ENCODE results near the gene FRMD4B. TPM values are rescaled to one million over a fixed set of nuclear protein-coding genes. Genes with fewer than 3 reads are reported as not detected.

The FRMD4B gene
- total RNA-seq, 6 donors from 2014 or later = 48.0 to 136 (median 62.8) TPM

DNA sequence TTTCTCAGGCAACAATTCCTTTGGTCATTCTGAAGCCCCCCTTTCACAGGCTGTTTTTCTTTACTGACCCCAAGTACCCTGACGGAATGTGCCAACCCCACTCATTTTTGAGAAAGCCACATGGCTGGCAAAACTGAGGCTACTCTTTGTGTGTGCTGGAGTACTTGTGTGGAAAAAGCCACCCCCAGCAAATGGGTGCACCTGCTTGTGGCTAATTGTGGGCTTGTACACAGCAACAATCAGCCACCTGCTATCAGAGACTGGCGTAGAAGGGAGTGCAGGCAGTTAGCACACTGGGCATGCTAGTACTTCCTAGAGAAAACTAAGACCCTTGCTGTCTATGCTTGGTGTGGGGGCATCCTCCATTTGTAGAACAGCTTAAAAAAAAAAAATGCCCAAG, 153.4 kb downstream of the FRMD4B start:
- DNase-seq (no peak), ATAC-seq (ENCODE audit: low FRiP score in 2 of 2) (no peak)
- H3K9me3 ChIP-seq = no peaks in the 10 kb centered on the region
- WGBS, 2 donors = 97 to 100% methylated on average over 2 of the region's 2 CpGs
- no peak for TF ChIP-seq POLR2A (IDR thresholded peaks at IDR 0.05)
- TF ChIP-seq, protein P1, sequence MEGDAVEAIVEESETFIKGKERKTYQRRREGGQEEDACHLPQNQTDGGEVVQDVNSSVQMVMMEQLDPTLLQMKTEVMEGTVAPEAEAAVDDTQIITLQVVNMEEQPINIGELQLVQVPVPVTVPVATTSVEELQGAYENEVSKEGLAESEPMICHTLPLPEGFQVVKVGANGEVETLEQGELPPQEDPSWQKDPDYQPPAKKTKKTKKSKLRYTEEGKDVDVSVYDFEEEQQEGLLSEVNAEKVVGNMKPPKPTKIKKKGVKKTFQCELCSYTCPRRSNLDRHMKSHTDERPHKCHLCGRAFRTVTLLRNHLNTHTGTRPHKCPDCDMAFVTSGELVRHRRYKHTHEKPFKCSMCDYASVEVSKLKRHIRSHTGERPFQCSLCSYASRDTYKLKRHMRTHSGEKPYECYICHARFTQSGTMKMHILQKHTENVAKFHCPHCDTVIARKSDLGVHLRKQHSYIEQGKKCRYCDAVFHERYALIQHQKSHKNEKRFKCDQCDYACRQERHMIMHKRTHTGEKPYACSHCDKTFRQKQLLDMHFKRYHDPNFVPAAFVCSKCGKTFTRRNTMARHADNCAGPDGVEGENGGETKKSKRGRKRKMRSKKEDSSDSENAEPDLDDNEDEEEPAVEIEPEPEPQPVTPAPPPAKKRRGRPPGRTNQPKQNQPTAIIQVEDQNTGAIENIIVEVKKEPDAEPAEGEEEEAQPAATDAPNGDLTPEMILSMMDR (IDR thresholded peaks at IDR 0.05) = no peak
- no peak for TF ChIP-seq POLR2AphosphoS5 (IDR thresholded peaks at IDR 0.05)
- no peak for TF ChIP-seq EP300 (IDR thresholded peaks at IDR 0.05)
- peaks cover 0 to 26% (median 0%) of the 10 kb centered on the region in 4 donors for H3K36me3 ChIP-seq
- no peak overlapping the region for H3K4me3 ChIP-seq
- H3K27me3 ChIP-seq = no peaks in the 10 kb centered on the region
- H3K27ac ChIP-seq = no peak overlapping the region
- H3K4me1 ChIP-seq = peaks cover 6 to 23% (median 11%) of the 10 kb centered on the region in 4 donors

GRCh38 chr3:69231929-69232440, 153.9 kb downstream of the FRMD4B start:
- Histone ChIP-seq H3K9me3 (no peaks in the 10 kb centered on the region), H3K4me3 (no peak overlapping the region), H3K36me3 (peaks cover 0 to 26% (median 0%) of the 10 kb centered on the region in 4 donors), H3K27ac (no peak overlapping the region), H3K27me3 (no peaks in the 10 kb centered on the region), H3K4me1 (peaks cover 6 to 18% (median 7%) of the 10 kb centered on the region in 4 donors)
- WGBS, 2 donors = 74 to 78% methylated on average over 5 to 6 of the region's 6 CpGs
- TF ChIP-seq POLR2AphosphoS5 (IDR thresholded peaks at IDR 0.05) = no peak
- TF ChIP-seq EP300 (IDR thresholded peaks at IDR 0.05) = no peak
- TF ChIP-seq POLR2A (IDR thresholded peaks at IDR 0.05) = no peak
- TF ChIP-seq, protein P1 (IDR thresholded peaks at IDR 0.05) = no peak
- DNase-seq = no peak
- peak in 1 of 2 donors; percentile 23 for ATAC-seq (ENCODE audit: low FRiP score in 2 of 2)

- H3K36me3 ChIP-seq = peaks cover 4 to 42% (median 15%) of the 10 kb centered on the region in 4 donors
- TF ChIP-seq, protein P1 (IDR thresholded peaks at IDR 0.05) = no peak
- TF ChIP-seq EP300 (IDR thresholded peaks at IDR 0.05) (no peak), POLR2AphosphoS5 (IDR thresholded peaks at IDR 0.05) (no peak), POLR2A (IDR thresholded peaks at IDR 0.05) (no peak)
- ATAC-seq (ENCODE audit: low FRiP score in 2 of 2) (no peak), DNase-seq (no peak)
- WGBS, 2 donors = 67 to 72% methylated on average over 1 of the region's 1 CpG
- no peaks in the 10 kb centered on the region for H3K27me3 ChIP-seq
- H3K4me3 ChIP-seq = no peak overlapping the region
- H3K27ac ChIP-seq = no peak overlapping the region
- H3K9me3 ChIP-seq = no peaks in the 10 kb centered on the region
- peaks cover 0 to 3% (median 0%) of the 10 kb centered on the region in 4 donors for H3K4me1 ChIP-seq
Measured at GRCh38 chr3:69226071-69226470, 159.8 kb downstream of the FRMD4B start.

DNA sequence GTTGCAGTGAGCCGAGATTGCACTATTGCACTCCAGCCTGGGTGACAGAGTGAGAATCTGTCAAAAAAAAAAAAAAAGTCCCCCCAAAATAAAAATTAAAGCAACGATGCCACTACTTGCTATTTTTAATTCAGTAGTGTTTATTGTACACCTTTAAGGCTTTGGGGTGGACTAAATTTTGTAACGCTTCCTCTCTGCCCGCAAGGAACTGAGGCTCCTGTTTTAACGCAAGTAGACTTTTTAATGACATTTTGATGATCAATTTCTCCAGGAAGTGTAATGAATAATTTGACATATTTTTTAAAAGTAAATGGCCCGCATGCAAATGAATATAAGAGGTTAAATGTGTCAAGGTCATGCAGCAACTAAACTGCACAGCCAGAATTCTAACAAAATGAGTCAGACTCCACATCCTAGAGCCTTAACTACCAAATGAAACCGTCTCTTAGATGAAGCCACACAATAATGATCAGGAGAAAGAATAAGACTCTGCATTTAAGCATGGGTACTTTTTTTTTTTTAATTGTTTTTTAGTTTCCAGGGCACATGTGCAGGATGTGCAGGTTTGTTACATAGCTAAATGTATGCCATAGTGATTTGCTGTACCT, 166.7 kb downstream of the FRMD4B start:
- no peak for ATAC-seq (ENCODE audit: low FRiP score in 2 of 2)
- H3K36me3 ChIP-seq = peaks cover 7 to 78% (median 31%) of the 10 kb centered on the region in 4 donors
- H3K27ac ChIP-seq = no peak overlapping the region
- TF ChIP-seq, protein P1 (IDR thresholded peaks at IDR 0.05) = no peak
- TF ChIP-seq POLR2AphosphoS5 (IDR thresholded peaks at IDR 0.05) = no peak
- no peak for TF ChIP-seq POLR2A (IDR thresholded peaks at IDR 0.05)
- TF ChIP-seq EP300 (IDR thresholded peaks at IDR 0.05) = no peak
- no peaks in the 10 kb centered on the region for H3K4me1 ChIP-seq
- H3K9me3 ChIP-seq = no peaks in the 10 kb centered on the region
- no peak overlapping the region for H3K4me3 ChIP-seq
- 87 to 92% methylated on average over 7 of the region's 7 CpGs for whole genome bisulfite sequencing, 2 donors
- no peak for DNase-seq
- no peaks in the 10 kb centered on the region for H3K27me3 ChIP-seq

DNA sequence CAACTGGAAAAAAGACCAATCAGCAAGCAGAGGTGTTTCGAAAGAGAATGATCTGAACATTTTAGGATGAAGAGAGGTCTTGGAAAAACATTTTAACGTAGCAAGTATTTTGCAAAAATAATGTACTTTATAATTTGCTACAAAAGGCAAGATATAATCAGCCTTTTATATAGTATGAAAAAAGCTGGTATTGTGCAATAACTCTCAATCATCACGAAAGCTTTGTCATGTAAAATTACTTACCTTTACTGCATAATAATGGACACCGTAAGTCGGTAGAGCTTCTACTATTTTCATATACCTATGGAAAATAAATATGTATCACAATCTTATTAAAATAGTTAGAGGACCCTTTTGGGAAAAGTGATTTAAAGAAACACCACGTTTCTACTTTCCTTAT, 167.8 kb downstream of the FRMD4B start:
- WGBS, 2 donors = 96 to 97% methylated on average over 6 of the region's 6 CpGs
- DNase-seq (no peak), ATAC-seq (ENCODE audit: low FRiP score in 2 of 2) (no peak)
- Histone ChIP-seq H3K4me1 (peaks cover 0 to 3% (median under 1%) of the 10 kb centered on the region in 4 donors), H3K4me3 (no peak overlapping the region), H3K27me3 (no peaks in the 10 kb centered on the region), H3K36me3 (peaks cover 7 to 74% (median 28%) of the 10 kb centered on the region in 4 donors), H3K27ac (no peak overlapping the region), H3K9me3 (no peaks in the 10 kb centered on the region)
- no peak for TF ChIP-seq POLR2AphosphoS5 (IDR thresholded peaks at IDR 0.05)
- TF ChIP-seq EP300 (IDR thresholded peaks at IDR 0.05) = no peak
- TF ChIP-seq POLR2A (IDR thresholded peaks at IDR 0.05) = no peak
- TF ChIP-seq, protein P1 (IDR thresholded peaks at IDR 0.05) = no peak

Data from upper lobe of left lung (tissue), 6 donors.